AG09309 (cell line): ENCODE measurements around the gene DLGAP1.

Experiments used
- DNase-seq: peaks from one replicate; pipeline ENCODE4 v3.0.0-alpha.2; 2010; ENCODE audit warnings: low read depth
- H3K4me3 ChIP-seq: 2 replicates; pipeline ENCODE4 v1.5.1; 2011; ENCODE audit warnings: mild to moderate bottlenecking, low read depth, low read length, moderate library complexity; ENCODE audit not compliant: control insufficient read depth
- TF ChIP-seq, protein P1 (sequence below): IDR thresholded peaks from 2 replicates; pipeline ENCODE4 v1.5.1; 2011; ENCODE audit warnings: mild to moderate bottlenecking, low read depth, low read length, inconsistent platforms; ENCODE audit not compliant: insufficient read depth, control insufficient read depth; ENCODE audit errors: missing control alignments

Gene DLGAP1

DNA sequence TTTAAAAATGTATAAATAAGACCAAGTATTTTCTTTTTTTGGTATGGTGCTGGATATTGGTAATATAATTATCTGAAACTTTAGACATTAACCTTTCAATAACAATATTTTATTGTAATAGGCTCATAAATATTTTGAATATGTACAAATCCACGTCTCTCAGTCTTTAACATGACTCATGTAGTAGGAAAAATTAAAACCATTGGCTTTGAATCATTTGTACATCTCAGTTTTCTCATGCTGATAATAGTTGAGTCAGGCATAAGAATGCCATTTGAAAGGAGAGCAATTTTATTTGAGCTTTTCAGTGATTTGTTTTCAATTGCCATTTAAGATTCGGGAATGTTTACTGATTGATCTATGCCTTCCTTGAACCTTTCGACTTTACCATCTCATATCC, 640.3 kb downstream of the DLGAP1 start:
- TF ChIP-seq, protein P1, sequence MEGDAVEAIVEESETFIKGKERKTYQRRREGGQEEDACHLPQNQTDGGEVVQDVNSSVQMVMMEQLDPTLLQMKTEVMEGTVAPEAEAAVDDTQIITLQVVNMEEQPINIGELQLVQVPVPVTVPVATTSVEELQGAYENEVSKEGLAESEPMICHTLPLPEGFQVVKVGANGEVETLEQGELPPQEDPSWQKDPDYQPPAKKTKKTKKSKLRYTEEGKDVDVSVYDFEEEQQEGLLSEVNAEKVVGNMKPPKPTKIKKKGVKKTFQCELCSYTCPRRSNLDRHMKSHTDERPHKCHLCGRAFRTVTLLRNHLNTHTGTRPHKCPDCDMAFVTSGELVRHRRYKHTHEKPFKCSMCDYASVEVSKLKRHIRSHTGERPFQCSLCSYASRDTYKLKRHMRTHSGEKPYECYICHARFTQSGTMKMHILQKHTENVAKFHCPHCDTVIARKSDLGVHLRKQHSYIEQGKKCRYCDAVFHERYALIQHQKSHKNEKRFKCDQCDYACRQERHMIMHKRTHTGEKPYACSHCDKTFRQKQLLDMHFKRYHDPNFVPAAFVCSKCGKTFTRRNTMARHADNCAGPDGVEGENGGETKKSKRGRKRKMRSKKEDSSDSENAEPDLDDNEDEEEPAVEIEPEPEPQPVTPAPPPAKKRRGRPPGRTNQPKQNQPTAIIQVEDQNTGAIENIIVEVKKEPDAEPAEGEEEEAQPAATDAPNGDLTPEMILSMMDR, result no peak
- no peak overlapping the region for H3K4me3 ChIP-seq
- no peak for DNase-seq

DNA sequence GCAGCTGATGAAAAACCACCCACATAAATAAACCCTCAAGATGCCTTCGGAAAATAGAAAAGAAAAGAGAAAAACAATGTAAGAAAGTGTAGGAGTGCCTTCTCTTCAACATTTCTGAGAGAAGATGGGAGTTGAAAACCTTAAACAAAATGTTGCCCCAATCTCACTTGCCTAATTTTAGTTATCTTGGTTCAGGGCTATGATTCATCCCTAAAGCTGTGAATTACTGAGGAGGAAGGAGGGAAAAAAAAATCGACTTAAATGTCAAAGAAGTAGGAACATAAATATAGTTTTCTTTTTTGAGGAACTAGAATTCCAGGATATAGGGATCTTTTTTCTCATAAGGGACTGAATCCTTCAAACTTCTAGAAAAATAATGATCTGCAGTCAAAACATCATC, 644.8 kb downstream of the DLGAP1 start:
- no peak overlapping the region for H3K4me3 ChIP-seq
- DNase-seq, result no peak
- TF ChIP-seq, protein P1, result no peak

DNA sequence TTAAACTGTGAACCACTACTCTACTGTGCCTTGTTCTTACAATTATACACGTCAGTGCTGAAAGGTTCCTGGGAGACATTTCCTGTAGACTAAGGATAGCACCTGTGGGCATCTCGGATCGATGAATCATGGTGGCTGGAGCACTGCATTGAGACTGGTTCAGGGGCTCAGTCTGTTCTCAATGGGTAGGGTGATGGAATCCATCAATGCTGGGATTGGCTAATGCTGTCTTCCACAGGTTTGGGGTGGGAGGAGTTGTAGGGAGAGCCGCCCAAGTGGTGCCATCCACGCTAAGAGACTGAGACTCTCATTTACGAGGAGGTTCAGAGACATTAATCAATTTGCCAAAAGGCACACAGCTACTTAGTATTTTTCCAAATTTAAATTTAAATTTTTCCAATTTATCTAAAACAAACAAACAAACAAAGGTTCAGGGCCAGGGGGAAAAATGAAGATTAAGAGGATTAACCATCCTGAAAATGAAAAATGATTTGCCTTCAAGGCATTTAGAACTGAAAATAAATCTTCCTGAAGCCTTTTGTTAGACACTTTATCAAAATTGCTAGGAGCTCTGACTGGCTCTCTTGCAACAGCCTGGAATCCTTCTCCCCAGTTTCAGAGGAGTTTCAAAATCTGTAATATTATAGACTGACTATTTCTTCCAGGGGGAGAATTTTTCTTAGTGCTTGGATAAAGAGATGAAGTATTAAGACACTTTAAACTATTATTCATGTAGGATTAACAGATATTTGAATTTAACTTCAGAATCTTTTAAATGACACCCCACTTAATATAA, 645.9 kb downstream of the DLGAP1 start:
- TF ChIP-seq, protein P1, result no peak
- H3K4me3 ChIP-seq, result no peak overlapping the region
- no peak for DNase-seq

DNA sequence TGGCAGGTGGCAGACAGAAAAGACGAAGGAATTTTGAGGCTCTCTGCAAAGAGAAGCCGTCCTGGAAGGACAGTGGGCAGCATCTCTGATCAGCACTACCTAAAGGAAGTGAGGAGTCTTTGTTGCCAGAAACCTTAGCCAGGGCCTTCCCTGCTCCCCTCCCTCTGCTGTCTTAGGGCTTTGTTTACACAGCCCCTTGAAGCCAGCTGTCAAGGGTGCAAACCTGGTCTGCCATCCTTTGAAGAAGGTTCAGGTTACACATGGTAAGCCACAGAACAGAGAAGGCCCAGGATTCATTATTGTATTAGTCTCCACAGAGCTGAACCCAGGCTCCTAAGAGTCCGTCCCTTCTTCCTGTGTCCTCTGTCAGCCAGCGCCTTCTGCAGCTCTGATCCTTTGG, 648.5 kb downstream of the DLGAP1 start:
- no peak overlapping the region for H3K4me3 ChIP-seq
- TF ChIP-seq, protein P1, result no peak
- DNase-seq, result no peak

DNA sequence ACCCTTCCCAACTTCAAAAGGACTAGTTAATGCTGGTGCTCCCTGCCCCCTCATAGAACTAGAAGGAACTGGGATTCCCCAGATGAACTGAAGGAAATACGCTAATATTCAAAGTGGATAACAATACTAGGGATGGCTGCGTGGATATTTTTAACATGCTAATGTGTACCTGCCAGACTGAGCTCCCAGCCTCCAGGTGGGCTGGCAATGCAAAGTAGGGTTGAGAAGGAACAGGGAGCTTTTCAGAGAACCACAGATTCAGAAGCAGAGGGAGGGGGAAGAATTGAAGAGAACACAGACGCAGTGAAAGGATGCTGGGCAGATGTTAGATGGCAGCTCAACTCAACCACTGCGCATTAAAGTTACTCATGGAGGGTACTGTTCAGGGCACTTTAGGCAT, 650.8 kb downstream of the DLGAP1 start:
- TF ChIP-seq, protein P1, result no peak
- no peak for DNase-seq
- no peak overlapping the region for H3K4me3 ChIP-seq

DNA sequence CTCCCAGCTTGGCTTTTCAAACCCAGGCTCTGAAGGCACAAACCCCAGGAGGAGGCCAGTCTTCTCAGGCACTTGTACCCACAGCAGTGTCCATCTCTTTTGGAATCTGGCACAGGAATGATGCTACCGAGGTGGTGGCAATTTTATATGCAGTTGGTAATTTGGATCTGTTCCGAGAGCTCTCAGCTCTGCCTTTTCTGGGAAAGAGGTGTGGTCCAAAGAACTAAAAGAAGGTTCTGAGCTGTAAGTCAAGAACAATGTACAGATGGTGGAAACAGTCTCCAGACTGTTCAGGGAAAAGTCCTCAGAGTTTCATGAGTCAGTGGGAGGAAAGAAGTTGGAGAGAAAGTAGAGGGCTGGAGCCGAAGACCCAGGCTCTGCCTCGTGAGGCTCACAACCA, 651.8 kb downstream of the DLGAP1 start:
- TF ChIP-seq, protein P1, result no peak
- no peak for DNase-seq
- no peak overlapping the region for H3K4me3 ChIP-seq
